ENCODE measurements around the gene CCHCR1. TPM values are rescaled to one million over a fixed set of nuclear protein-coding genes. Genes with fewer than 3 reads are reported as not detected.

CCHCR1 gene
- total and polyA plus RNA-seq, 9 of the 15 experiments (the other 6 are each of a cell fraction or from before 2014, with no cell fraction given): 1.2 to 47.3 (median 32.0) TPM

- no peak for TF ChIP-seq ZBTB40 (IDR thresholded peaks at IDR 0.05)
- no peak for TF ChIP-seq ZBTB40 (CRISPR knock-in tag; IDR thresholded peaks at IDR 0.05)
- TF ChIP-seq ZNF445 (CRISPR knock-in tag; IDR thresholded peaks at IDR 0.05; ENCODE audit: low read depth): no peak
- no peak for TF ChIP-seq CREB1 (IDR thresholded peaks at IDR 0.05)
- no peak for TF ChIP-seq CREB1 (CRISPR knock-in tag; IDR thresholded peaks at IDR 0.05)
- no peak for TF ChIP-seq ZNF449 (CRISPR knock-in tag; IDR thresholded peaks at IDR 0.05)
- no peak for TF ChIP-seq ESRRB (CRISPR knock-in tag; IDR thresholded peaks at IDR 0.05; ENCODE audit: borderline replicate concordance)
- no peak for TF ChIP-seq ZNF280B (CRISPR knock-in tag; IDR thresholded peaks at IDR 0.05)
Observed at GRCh38 chr6:31170600-31170881, 12.9 kb upstream of the CCHCR1 start, which contains the start of gene POU5F1 (continued).
